ENCODE measurements around the gene FOLR2.

DNA sequence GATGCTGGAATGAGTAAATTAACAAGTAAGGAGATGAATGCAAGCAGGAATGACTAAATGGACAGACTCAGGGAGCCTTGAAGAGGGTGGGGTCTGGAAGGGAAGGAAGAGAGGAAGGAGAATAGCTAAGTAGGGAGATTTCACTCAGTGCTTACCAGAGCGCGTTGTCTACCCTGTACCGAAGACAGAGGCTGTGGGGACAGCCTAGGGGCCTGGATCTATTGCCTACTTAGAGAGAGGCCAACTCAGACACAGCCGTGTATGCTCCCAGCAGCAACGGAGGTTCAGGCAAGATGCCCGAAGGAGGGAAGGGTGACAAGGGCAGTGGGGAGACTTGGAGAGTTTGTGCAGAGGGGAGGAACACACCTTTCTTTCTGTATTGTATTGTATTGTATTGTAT lies at the start of gene FOLR2:
- TF ChIP-seq, protein P1, sequence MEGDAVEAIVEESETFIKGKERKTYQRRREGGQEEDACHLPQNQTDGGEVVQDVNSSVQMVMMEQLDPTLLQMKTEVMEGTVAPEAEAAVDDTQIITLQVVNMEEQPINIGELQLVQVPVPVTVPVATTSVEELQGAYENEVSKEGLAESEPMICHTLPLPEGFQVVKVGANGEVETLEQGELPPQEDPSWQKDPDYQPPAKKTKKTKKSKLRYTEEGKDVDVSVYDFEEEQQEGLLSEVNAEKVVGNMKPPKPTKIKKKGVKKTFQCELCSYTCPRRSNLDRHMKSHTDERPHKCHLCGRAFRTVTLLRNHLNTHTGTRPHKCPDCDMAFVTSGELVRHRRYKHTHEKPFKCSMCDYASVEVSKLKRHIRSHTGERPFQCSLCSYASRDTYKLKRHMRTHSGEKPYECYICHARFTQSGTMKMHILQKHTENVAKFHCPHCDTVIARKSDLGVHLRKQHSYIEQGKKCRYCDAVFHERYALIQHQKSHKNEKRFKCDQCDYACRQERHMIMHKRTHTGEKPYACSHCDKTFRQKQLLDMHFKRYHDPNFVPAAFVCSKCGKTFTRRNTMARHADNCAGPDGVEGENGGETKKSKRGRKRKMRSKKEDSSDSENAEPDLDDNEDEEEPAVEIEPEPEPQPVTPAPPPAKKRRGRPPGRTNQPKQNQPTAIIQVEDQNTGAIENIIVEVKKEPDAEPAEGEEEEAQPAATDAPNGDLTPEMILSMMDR (IDR thresholded peaks at IDR 0.05; ENCODE audit: low read length), result no peak
- no peak for TF ChIP-seq EZH2phosphoT487 (IDR thresholded peaks at IDR 0.05; ENCODE audit: low read length)
- TF ChIP-seq EZH2 (optimal IDR thresholded peaks at IDR 0.05; ENCODE audit: low read depth, low read length), result no peak

Data from MM.1S (cell line).